NOMO-1 treated with DMSO at 0.1 percent for 48 hours (cell line): Measurements from ENCODE around the gene MAP4K3.
A peak's percentile ranks its signal among the peaks of the same experiment; 100 is the strongest.
"Not testable (repeated sequence)": the region's sequence is repeated elsewhere in the genome, so short reads cannot be mapped to it uniquely, and the experiment has no call there.

Experiments
- DNase-seq: peaks from one replicate; lab custom pipeline; 2025; ENCODE audit not compliant: unreplicated experiment; lab: John Stamatoyannopoulos, UW

Gene MAP4K3

GRCh38 chr2:39409697-39410389, 27.2 kb downstream of the MAP4K3 start:
- no peak for DNase-seq

DNA sequence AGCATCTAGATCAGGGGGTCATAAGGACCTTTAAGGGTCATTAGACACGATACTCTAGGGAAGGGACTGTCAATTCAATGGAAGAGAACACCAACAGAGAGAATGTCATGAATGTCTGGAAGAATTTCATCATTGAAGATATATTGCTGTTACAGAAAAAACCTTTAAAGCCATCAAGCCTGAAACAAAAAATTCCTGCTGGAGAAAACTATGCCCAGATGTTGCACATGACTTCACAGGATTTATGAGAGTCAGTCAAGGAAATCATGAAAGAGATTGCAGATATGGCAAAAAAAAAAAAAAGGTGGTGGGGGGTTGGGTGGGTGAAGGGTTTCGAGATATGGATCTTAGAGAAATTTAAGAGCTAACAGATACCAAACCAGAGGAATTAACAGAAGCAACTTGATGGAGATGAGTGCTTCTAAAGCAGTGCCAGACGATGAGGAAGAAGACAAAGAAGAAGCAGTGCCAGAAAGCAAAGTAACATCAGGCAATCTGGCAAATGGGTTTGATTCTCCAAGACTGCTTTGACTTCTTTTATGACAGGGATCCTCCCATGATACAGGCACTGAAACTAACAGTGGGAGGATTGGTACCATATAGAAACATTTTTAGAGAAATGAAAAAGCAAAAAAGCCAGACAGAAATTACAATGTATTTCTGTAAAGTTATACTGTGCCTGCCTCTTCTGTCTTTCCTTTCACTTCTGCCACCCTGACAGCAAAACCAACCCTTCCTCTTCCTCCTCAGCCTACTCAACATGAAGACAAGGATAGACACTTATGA, 28.5 kb downstream of the MAP4K3 start:
- peak; percentile 52 for DNase-seq

GRCh38 chr2:39407516-39408296, 29.4 kb downstream of the MAP4K3 start:
- no peak for DNase-seq

- DNase-seq = no peak
These were observed 31.7 kb downstream of the MAP4K3 start for GRCh38 chr2:39405364-39405763.

- DNase-seq = no peak
These were observed 33.8 kb downstream of the MAP4K3 start for GRCh38 chr2:39403311-39403710.

- DNase-seq = no peak
These were observed 35.8 kb downstream of the MAP4K3 start for GRCh38 chr2:39401319-39401718.

DNA sequence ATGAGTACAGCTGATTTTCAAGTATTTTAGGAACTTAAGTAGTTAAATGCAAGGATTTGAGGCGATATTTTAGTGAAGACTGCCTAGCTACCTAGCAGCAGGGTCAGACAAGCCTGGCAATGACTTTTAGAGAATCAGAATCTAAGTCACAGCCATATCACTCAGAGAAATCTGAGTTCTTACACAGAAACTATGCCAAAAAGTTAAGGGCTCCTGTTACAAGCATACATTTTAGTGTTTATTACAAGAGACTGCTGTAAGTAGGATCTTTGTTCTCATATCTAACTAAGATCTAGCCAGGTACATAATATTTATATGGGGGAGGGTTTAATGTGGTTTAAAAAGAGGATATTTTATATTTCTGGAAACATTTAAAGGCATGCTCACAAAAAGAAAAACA, 37.5 kb downstream of the MAP4K3 start:
- DNase-seq = no peak

GRCh38 chr2:39395313-39395712, 41.8 kb downstream of the MAP4K3 start:
- no peak for DNase-seq

DNA sequence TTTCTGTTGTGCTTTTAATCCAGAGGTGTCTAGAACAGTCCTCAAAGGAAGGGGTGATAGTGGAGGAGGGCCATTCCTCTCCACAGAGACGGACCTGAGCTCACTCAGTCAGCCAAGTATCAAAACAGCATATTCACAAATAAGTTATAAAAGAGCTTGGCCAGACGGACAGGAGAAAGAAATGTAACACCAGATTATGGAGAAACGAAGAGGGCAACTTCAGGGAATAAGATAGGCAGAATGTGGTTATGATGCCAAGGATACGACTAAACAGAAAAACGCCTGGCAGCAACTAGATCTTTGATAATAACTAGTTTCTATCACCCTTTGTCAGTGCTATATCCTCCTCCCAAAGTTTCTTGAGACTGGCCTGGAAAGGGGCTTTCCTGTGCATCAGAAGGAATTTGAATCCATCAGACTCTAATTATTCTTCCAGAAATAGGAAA, 42.5 kb downstream of the MAP4K3 start:
- no peak for DNase-seq

GRCh38 chr2:39392672-39393071, 44.4 kb downstream of the MAP4K3 start:
- no peak for DNase-seq

GRCh38 chr2:39390216-39390615, 46.9 kb downstream of the MAP4K3 start:
- DNase-seq = no peak

- no peak for DNase-seq
These were observed 51.0 kb downstream of the MAP4K3 start for GRCh38 chr2:39386064-39386463.

DNA sequence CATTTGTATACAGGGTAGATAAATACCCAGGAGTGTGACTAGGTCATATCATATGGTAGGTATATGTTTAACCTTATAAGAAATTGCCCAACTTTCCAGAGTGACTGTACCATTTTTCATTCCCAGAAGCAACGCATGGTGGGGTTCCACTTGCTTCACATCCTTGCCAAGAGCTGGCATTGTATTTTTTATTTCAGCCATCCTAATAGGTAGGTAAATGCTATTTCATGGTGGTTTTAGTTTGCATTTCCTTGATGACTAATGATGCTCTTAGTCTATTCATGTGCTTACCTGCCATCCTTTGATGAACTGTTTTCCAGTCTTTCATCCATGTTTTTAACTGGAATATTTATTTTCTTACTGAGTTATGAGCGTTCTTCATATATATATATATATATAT, 51.9 kb downstream of the MAP4K3 start:
- no peak for DNase-seq

- DNase-seq = not testable (repeated sequence)
These were observed 53.0 kb downstream of the MAP4K3 start for GRCh38 chr2:39384071-39384470.

GRCh38 chr2:39383146-39383545, 53.9 kb downstream of the MAP4K3 start:
- no peak for DNase-seq

DNA sequence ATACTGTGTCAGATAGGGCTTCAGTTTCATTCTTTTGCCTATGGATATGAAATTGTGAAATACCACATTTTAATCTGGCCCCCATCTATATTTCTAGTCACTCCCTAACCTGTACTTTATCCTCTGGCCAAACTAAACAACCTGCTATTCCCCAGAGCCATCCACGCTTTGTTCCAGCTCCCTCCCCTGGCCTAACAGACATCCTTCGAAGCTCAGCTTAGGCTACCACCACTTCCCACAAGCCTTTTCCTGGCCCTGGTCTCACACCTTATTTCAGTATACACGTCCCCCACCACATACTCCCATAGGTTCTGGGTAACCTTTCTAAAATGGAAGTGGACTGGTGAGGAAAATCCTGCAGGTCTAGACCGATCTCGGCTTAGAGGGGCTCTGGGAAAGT, 55.4 kb downstream of the MAP4K3 start:
- no peak for DNase-seq

DNA sequence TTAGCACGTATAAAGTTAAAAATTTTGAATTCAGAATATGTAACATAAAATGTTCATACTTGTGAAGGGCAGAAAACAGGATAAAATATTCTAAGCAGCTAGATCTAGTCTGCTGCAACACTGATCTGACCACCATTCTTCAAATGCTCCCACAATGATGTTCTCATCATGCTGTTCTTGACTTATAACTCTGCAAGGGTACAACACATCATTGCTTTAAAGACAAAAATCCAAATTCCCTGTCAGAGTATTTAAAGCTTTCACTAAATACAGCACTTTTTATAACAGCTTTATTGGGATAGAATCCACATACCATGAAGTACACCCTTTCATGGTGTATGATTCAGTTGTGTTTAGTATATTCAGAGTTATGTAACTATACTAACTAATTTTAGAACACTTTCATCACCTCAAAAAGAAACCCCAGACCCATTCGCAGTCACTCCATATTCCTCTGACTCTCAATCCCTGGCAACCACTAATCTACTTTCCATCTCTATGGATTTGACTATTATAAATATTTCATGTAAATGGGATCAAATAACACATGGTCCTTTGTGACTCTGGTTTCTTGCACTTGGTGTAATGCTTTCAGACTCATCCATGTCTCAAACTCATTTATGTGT, 56.4 kb downstream of the MAP4K3 start:
- DNase-seq = no peak

- DNase-seq = peak; percentile 51
These were observed 57.2 kb downstream of the MAP4K3 start for GRCh38 chr2:39379643-39380524.

GRCh38 chr2:39378968-39379367, 58.1 kb downstream of the MAP4K3 start:
- DNase-seq = no peak

- peak; percentile 78 for DNase-seq
These were observed 59.7 kb downstream of the MAP4K3 start for GRCh38 chr2:39377226-39377939.
